Tongue (tissue), 2 donors: ENCODE results near the gene OR10H2. TPM values are rescaled to one million over a fixed set of nuclear protein-coding genes. Genes with fewer than 3 reads are reported as not detected.
"Not testable (repeated sequence)": the region's sequence is repeated elsewhere in the genome, so short reads cannot be mapped to it uniquely, and the experiment has no call there.

Source experiments
- DNase-seq: peaks from one replicate; pipeline ENCODE4 v3.0.0-alpha.2; 2015
- total RNA-seq: library from RNA; depleted of rRNA; stranded (reverse); fragments of >200 nt; gene quantifications from one replicate; pipeline ENCODE4 v1.2.3, GENCODE V29; 2014

The OR10H2 gene, protein sequence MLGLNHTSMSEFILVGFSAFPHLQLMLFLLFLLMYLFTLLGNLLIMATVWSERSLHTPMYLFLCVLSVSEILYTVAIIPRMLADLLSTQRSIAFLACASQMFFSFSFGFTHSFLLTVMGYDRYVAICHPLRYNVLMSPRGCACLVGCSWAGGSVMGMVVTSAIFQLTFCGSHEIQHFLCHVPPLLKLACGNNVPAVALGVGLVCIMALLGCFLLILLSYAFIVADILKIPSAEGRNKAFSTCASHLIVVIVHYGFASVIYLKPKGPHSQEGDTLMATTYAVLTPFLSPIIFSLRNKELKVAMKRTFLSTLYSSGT
- not detected for total RNA-seq

DNA sequence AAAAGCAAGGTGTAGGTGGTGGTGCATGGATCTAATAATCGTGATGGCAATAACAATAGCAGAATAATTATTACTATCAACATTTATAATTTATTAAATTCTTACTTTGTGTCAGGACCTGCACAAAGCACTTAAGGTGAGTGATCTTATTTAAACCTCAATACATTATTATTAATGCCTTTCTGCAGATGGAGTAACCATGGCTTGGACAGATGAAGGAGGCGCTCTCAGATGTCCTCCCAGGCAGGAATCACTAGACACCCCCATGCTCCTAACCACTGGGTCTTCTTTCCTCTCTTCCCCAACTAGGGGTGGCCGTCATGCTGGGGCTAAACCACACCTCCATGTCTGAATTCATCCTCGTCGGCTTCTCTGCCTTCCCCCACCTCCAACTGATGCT lies at the start of gene OR10H2:
Gene OR10H2 (plus strand): TSS at position 301 of the 400 bp plus-strand sequence. CDS start 20 bp downstream, at position 321.
- DNase-seq = no peak

DNA sequence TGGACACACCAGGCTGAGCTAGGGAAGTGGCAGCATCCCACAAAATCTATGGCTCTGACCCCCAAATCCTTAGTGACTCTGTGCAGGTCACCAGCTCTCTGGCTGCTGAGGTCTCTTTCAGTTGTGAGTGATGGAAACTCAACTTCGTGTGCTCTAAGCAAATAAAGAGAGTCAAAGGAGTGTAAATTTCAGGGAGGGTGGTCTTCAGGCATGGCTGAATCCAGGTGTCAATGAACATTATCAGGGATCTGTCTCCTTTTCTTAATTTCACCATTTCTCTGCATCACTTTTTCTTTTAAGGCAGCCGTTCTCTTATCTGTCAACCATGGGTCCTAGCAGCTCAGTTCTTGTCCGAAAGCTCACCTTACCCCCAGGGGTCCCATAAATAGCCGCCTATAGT lies 48.7 kb upstream of the OR10H2 start:
- DNase-seq = no peak

DNA sequence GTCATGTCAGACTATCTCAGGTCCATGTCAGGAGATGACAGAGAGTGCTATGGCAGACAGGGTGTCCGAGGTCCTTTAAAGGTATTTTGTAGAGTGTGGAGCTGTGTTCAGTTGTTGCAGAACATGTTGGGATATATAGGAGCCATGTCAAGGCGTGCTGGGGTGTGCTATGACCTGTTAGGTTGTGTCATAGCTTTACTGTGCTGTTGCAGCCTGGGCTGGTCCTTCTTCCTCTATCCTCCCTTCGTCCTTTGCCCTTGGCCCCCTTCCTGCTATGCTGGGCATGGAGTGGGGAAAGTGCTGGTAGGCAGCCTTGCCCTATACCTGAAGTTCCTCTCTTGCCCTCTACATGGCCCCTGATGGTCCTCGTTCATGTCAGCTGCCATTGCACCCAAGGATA lies 48.0 kb upstream of the OR10H2 start:
- DNase-seq = not testable (repeated sequence)

DNA sequence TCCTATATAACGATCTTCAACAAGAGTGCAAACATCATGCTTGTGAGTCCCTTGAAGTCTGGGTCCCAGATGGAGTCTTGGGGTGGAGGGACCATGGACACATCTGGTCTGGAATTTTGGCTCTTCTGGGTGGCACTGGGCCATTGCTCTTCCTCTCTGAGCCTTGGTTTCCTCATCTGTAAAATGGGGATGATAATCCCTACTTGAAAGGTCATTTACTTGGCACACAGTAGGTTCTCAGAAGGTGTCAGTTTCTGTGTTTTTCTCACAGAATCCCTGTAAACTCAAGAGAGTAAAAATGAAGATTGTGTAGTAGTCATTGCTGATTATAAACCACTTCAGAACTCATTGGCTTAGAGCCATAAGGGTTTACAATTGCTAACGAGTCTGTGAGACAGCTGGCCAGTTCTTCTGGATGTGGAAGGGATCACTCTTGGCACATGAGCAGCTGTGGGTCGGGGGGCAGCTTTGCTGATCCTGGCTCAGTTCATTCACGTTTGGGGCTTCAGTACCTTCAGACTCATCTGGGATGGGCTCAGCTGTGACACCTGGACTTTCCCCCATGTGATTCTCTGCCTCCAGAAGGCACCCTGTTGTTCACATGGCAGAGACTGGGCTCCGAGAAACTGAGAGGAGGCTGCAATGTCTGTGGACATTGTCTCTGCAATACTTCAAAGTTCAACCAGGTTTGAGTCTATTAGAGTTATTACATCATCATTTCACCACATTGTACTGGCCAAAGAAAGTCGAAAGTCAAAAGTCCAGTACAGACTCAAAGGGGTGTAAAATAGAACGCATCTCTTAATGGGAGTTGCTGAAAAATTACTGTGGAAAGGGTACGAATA lies 47.1 kb upstream of the OR10H2 start:
- no peak for DNase-seq

DNA sequence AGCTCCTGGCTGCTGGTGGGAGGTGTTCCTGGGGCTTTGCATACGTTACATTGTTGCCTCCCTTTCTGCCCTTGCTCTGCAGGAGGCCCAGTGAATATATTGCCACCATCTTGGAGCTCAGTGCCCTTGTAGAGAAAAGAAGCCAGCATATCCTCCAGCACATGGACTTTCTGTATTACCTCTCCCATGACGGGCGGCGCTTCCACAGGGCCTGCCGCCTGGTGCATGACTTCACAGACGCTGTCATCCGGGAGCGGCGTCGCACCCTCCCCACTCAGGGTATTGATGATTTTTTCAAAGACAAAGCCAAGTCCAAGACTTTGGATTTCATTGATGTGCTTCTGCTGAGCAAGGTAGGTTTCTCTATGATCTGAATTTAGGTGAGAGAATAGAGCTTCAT lies 44.4 kb upstream of the OR10H2 start:
- no peak for DNase-seq

DNA sequence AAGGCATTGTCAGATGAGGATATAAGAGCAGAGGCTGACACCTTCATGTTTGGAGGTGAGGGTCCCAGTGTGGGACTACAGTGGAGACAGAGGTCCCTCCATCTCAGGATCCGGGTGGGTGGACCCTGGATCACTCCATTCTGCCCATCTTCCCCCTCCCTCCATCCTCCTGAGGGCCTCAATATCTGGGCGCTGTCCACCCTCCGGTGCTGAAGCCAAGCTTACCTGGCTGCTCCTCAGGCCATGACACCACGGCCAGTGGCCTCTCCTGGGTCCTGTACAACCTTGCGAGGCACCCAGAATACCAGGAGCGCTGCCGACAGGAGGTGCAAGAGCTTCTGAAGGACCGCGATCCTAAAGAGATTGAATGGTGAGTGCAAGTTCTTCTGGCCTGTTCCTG lies 43.0 kb upstream of the OR10H2 start:
- DNase-seq = no peak

DNA sequence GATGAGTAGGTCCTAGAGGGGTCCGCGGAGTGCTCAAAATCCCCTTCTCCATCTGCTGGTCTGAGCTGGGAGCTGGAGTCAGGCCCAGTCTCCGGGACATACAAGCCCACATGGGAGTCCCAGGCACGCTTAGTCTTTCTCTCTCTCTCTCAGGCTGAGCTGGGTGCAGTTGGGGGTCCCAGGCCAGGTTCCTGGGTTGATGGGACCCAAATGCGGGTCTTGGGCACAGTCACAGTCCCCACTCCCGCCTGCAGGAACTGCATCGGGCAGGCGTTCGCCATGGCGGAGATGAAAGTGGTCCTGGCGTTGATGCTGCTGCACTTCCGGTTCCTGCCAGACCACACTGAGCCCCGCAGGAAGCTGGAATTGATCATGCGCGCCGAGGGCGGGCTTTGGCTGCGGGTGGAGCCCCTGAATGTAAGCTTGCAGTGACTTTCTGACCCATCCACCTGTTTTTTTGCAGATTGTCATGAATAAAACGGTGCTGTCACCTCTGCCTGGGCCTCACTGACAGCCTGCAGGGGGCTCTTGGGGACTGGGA lies 31.1 kb upstream of the OR10H2 start:
- DNase-seq = no peak

DNA sequence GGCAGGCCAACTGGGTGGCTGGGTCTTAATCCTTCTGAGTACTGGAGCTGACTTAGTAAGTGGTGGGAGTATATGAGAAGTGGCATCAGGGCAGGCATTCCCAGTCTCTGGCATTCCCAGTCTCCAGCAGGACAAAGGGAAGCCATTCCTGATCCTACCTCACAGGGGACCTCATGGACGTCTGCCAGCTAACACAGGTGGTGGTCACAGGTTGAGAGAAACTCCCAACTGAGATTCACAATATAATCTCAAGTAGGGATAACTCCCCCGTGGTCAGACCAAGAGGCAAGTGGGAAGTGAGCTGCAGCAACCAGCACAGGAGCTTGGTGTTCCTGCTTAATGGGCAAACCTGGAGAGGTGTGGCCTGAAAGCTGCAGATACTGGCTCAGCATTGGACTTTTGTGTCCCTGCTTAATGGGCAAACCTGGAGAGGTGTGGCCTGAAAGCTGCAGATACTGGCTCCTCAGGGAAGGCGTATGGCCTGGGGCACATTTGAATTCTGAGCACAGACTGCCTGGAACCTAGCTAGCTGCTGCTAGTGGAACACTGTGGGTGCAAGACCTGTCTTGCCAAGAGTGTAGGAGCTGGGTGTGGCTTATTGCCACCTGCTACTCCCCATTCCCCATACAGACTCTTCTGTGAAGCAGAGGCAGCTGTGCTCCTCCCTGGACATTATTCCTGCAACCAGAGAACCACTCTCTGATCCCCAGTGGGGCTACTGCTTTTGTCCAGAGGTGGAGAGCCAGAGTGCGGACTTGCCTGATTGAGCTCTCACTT lies 25.9 kb upstream of the OR10H2 start:
- peak; percentile 73 for DNase-seq

DNA sequence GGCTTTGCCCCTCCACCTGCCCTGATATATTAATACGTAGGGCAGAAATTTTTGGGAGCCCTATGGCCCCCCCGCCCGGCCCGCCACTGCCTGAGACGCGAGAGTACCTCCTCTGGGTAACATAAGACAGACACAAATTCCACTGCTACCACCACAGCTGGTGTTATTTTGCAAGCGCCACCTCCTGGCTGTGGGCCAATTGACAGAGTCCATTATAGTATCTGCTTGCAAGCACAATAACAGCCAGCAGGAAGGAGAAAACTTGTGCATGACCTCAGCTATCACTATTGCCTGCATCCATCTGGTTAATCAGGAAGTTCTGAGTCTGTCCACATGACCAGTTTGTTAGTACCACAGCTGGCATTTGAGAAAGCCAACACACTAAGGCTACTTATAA lies 25.3 kb upstream of the OR10H2 start:
- peak; percentile 94 for DNase-seq

DNA sequence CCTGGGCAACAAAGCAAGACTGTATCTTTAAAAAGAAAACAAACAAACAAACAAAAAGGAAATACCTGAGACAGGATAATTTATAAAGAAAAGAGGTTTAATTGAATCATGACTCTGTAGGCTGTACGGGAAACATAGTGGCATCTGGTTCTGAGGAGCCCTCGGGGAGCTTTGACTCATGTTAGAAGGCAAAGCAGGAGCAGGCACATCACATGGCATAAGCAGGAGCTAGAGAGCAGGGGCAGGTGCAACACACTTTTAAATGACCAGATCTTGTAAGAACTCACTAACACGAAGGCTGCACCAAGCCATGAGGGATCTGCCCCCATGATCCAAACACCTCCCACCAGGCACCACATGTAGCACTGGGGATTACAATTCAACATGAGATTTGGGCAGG lies 13.2 kb upstream of the OR10H2 start:
- DNase-seq = no peak

DNA sequence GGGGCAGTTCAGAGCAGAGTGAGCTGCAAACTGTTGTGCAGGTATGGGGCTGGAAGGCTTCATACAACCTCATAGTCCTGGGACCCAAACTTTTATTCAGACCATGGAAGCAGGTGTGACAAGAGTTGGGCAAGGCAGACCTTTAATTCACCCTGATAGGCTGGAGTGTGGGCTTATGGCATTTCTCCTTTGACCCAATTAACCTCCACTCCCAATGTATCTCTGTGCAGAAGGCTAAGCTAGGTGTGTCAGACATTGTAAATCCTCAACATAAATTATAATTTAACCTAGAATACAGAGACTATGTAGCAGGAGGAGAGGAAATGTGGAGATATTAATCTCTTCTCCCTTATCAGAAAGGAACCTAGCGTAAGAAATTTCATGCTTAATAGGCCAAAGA lies 12.2 kb upstream of the OR10H2 start:
- no peak for DNase-seq

DNA sequence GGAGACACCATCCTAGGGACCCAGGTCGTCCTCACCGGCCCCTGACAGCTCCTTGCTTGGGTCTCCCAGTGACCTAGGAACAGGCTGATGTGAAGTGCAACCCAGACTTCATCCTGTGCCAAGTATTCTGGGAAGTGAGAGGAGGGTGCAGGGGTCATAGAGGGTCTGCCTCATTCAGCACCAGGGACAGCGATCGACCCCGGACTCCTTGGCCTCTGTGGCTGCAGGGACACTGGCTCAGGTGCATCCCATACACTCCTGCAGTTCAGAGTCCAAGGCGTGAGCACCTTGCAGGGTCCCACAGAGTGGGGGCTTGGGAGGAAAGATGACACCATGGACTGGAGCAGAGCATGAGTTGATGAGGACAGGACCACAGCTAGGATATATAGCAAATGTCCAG lies 10.0 kb upstream of the OR10H2 start:
- peak; percentile 2 for DNase-seq

DNA sequence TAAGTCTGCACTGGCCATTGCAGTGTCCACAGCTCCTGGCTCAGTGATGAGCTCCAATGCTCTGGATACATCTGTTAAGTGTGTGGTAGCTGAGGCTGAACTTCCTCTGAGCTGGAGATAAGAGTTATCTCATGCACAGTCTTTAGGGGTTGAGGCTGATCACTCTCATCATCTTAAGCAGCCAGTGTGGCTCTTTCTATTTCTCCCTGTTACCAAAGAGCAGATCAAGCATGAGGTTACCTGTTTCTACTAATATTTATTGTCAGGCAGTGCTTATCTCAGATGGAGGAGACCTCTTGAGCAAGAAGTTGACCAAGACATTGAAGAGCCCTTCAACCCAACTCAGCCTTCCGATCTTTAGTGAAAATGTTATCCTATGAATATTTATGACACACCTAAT lies 6.6 kb upstream of the OR10H2 start:
- DNase-seq = no peak

DNA sequence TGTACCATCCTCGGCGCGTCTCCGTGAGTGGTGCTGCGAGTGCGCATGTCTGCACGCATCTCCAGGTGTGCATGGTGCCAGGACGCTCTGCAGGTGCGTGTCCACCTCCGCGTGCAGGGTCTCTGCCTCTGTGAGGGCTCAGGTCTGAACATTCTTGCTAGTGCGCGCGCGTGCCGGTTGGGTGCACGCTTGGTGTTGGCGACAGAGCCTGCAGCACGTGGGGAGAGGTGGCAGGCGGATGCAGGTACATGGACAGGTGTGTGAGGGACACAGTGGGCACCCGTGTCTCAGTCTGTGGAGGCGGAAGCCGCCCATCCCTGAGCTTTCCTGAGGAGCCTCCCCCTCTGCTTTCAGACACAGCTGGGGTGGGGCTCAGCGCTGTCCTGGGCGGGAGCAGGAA lies 4.9 kb upstream of the OR10H2 start:
- no peak for DNase-seq

DNA sequence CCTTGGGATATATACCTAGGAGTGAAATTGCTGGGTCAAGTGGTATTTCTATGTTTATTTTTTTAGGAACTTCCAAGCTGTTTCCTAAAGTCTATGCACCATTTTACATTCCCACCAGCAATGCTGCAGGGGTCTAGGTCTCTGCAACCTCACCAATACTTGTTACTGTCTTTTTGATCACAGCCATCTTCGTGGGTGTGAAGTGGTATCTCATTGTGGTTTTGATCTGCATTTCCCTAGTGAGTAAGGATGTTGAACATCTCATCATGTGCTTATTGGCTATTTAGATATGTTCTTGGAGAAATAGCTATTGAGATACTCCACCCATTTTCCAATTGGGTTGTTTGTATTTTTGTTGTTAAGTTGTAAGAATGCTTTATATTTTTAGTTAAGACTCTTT lies 2.7 kb downstream of the OR10H2 start:
- no peak for DNase-seq

DNA sequence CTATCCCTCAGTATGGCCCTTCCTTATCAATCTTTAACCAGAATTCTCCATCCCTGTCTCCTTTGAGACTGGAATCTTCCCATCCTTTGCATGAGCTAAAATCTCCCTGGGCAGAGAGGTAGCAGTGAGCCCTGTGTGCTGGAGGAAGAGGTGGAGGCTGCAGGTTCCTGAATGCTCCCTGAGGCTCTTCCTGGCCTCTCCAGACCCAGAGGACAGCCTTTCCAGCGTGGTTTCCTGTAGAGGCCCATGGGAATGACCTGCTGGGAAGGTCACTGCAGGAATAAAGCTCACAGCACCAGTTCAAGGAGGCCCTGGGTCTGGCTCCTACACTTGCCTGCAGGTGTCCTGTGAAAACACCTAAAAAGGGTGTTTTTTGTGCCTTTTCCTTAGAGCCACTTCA lies 4.6 kb downstream of the OR10H2 start:
- no peak for DNase-seq

DNA sequence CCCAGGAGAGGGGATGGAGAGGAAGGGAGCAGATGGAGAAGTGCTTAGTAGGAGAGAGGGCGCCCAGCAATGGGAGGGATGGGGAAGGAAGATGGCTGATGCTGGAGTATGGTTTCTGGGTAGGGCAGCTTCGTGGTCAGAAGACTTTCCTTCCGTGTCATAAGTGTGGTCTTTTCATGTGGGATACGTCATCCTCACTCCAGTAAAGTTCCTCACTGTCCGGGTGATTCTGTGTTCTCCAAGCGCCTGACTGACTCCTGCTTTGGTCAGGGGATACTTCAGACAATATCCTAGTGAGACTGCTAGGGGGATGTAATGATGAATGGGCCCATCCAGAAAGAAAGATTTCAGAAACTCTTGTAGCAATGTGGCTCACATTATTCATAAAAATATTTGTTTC lies 6.1 kb downstream of the OR10H2 start:
- no peak for DNase-seq

DNA sequence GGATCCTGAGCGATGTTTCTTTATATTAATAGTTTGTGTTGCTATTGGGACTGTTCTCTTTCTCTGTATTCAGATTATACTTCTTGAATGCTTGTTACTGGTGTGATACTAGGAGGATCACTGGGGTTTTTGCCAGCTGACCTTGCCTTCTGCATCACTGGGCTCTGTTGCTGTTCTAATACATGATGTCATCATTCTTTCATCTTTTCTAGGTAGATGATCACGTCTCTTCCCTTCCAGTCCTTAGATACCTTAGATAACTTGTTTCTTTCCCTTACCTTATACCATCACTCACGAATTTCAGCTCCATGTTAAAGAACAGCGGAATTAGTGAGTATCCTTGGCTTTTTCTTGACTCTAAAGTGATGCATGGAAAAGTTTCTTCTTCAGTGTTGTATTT lies 9.9 kb downstream of the OR10H2 start, which contains the start of gene OR10H3:
Gene OR10H3 (plus strand): TSS at position 264 of the 400 bp plus-strand sequence. CDS start 3,408 bp downstream, outside the sequence.
- no peak for DNase-seq

DNA sequence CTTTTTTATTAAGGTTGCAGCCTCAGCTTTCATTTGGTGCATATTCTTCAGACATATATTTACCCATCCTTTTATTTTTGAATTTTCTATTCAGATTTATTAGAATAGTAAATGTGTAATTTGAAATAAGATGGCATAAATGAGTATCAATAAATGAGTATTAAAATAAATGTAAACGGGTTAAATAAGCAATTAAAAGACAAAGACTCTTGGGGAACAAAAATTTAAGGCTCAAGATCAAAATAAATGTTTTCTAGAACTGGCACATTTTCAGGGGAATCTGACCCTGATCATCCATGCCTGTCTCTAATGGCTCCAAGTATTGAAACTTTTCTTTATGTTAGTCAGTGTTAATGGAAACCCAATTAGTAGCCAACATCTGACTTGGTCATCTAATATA lies 13.0 kb downstream of the OR10H2 start:
- no peak for DNase-seq

DNA sequence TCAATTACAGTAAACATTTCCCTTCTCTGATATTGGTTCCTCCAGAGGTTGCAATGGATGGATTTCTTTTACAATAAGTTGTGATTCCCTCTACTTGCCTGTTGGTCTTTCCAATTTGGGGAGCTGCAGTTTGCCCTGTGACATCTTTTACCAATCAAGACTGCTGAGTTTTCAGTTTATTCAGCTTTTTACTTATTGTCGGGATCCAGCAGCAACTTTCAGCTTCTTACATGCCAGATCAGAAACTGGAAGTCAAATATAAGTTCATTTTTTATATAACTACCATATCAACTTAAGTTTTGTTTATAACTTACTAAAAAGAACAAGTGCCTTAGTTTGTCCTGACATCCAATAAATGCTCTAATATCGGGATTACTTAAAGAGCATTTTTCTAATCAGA lies 20.4 kb downstream of the OR10H2 start:
- no peak for DNase-seq

DNA sequence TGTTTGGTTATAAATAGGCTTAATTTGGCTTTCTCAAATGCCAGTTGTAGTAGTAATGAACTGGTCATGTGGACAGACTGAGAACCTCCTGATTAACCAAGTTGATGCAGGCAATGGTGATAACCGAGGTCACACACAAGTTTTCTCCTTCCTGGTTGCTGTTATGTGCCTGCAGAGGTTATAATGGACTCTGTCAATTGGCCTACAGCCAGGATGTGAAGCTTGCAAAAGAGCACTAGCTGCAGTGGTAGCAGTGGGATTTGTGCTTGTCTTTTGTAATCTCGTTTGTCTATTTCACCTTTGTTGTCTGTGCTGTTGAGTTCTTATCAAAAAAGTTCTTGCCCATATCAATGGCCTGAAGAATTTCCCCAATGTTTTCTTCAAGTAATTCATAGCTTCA lies 30.6 kb downstream of the OR10H2 start:
- DNase-seq = no peak

DNA sequence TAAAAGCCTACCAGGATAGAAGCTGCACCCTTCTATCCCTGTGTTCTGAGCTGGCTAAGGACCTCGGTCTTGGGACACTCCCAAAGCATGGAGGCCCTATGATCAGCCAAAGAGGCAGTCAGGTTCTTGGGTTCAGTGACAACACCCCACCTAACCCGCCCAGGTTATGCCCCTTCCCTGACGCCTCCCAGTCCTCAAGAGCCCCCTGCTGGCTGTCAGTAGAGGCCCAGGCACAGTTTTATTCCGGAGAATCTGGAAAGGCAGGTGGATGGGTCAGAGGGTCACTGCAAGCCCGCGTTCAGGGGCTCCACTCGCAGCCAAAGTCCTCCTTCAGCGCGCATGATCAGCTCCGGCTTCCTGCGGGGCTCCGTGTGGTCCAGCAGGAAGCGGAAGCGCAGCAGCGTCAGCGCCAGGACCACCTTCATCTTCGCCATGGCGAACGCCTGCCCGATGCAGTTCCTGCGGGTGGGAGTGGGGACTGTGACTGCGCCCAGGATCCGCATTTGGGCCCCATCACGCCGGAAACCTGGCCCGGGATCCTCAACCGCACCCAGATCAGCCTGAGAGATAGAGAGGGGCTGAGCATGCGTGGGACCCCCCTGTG lies 32.2 kb downstream of the OR10H2 start:
- no peak for DNase-seq
